ENCODE data around the gene WBP1L.
"Not testable (repeated sequence)": the region's sequence is repeated elsewhere in the genome, so short reads cannot be mapped to it uniquely, and the experiment has no call there.

WBP1L gene

GRCh38 chr10:102726274-102726673 is 17.5 kb upstream of the WBP1L start:
- DNase-seq, result no peak

GRCh38 chr10:102727037-102727818 is 16.5 kb upstream of the WBP1L start:
- no peak for DNase-seq

GRCh38 chr10:102729029-102730026 is 14.4 kb upstream of the WBP1L start:
- DNase-seq, result no peak

GRCh38 chr10:102731222-102731800 is 12.4 kb upstream of the WBP1L start:
- no peak for DNase-seq

- no peak for DNase-seq
These were observed 11.1 kb upstream of the WBP1L start for GRCh38 chr10:102732661-102733060.

GRCh38 chr10:102735065-102735562 is 8.6 kb upstream of the WBP1L start:
- DNase-seq, result no peak

GRCh38 chr10:102738692-102739121 is 5.0 kb upstream of the WBP1L start:
- no peak for DNase-seq

- no peak for DNase-seq
These were observed 3.5 kb upstream of the WBP1L start for GRCh38 chr10:102740229-102740628.

GRCh38 chr10:102741726-102742237 is 2.0 kb upstream of the WBP1L start:
- no peak for DNase-seq

GRCh38 chr10:102742313-102742712 is 1.4 kb upstream of the WBP1L start:
- DNase-seq, result not testable (repeated sequence)

- no peak for DNase-seq
These were observed 615 bp upstream of the WBP1L start for GRCh38 chr10:102743078-102743587.

GRCh38 chr10:102744374-102745051 is 765 bp downstream of the WBP1L start:
- DNase-seq, result no peak

- no peak for DNase-seq
These were observed 1.4 kb downstream of the WBP1L start for GRCh38 chr10:102745157-102745556.

- DNase-seq, result no peak
These were observed 8.7 kb downstream of the WBP1L start for GRCh38 chr10:102752266-102752930.

GRCh38 chr10:102752934-102753664 is 9.4 kb downstream of the WBP1L start:
- DNase-seq, result no peak

- no peak for DNase-seq
These were observed 10.0 kb downstream of the WBP1L start for GRCh38 chr10:102753718-102754117.

- no peak for DNase-seq
These were observed 13.6 kb downstream of the WBP1L start for GRCh38 chr10:102757323-102757722.

GRCh38 chr10:102758240-102758932 is 14.6 kb downstream of the WBP1L start:
- no peak for DNase-seq

- DNase-seq, result not testable (repeated sequence)
These were observed 15.2 kb downstream of the WBP1L start for GRCh38 chr10:102758933-102759262.

GRCh38 chr10:102759497-102760210 is 15.9 kb downstream of the WBP1L start:
- no peak for DNase-seq

Measured in NCI-H2171 (cell line).